ENCODE data around the gene PDE7B. TPM values are rescaled to one million over a fixed set of nuclear protein-coding genes. Genes with fewer than 3 reads are reported as not detected.

The PDE7B gene
- polyA plus RNA-seq, 3 donors, result 5.5 to 10.5 (median 8.5) TPM

DNA sequence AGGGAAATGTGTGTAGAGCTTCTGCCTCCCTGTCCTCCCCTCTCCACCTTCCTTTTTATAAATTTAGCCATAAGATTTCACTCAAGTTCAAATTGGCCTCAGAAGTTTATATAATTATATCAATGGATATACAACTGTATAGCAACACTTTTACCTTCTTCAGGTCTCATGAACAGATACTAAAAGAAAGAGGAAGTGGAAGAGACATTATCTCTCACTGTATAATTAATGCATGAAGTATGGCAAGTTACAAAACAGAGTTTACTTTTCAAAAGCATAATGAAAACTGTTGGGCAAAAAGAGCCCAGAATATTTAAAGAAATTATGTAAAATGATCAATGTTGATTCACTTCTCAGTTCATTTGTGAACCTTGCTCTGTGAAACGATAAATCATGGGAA, 99.7 kb downstream of the PDE7B start:
- DNase-seq (ENCODE audit: extremely low read depth in 1 of 11, low read depth in 9 of 11, low spot score in 4 of 11), result no peak

DNA sequence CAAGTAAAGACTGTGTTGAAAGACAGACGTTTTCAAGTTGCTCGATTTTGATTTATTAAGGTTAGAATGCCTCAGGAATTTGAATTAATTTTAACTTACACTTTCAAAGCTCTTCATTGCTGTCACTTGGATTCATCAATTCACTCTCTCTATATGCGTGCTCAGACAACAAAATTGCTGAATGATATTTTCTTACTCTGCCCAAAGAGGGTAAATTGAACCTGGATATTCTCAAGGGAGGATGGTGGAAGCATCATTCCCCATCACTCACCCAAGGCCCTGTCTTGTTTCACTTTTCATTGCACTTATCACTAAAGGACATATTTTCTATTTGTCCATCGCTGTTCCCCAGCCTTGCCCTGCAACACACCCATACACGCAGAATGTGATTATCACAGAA, 102.3 kb downstream of the PDE7B start:
- no peak for DNase-seq (ENCODE audit: extremely low read depth in 1 of 11, low read depth in 9 of 11, low spot score in 4 of 11)

DNA sequence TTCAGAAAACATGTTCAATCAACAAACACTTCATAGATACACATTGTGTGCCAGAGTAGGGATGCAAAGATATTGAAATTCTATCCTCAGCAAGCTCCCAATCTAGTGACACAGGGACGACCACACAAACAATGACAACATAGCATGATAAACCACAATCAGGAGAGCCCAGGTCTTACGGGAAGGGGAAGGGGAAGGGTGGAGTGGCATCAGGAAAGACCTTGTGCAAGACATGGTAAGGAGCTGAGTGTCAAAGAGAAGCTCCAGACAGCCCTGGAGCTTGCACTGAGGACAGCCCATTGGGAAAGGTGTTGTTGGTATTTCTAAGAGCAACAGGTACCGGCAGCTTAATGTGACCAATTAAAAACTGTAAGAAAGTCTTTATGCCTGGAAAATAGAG, 103.6 kb downstream of the PDE7B start:
- no peak for DNase-seq (ENCODE audit: extremely low read depth in 1 of 11, low read depth in 9 of 11, low spot score in 4 of 11)

DNA sequence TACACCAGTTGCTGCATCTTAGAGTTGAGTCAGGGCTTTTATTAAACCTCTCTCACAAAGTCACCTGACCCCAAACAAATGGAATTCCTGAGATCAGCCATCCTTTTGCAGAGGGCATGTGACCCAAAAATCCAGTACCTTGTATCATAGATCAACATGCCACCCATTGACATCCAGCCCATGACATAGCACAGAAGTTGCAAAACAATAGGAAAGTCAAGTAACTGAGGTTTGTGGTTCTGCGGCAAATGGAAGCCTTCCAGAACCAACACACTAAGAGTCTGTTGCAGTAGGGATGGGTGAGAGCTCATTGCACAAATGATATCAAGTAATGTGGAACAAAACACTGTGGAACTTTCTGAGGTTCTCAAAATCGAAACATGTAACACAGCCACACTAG, 111.2 kb downstream of the PDE7B start:
- no peak for DNase-seq (ENCODE audit: extremely low read depth in 1 of 11, low read depth in 9 of 11, low spot score in 4 of 11)

DNA sequence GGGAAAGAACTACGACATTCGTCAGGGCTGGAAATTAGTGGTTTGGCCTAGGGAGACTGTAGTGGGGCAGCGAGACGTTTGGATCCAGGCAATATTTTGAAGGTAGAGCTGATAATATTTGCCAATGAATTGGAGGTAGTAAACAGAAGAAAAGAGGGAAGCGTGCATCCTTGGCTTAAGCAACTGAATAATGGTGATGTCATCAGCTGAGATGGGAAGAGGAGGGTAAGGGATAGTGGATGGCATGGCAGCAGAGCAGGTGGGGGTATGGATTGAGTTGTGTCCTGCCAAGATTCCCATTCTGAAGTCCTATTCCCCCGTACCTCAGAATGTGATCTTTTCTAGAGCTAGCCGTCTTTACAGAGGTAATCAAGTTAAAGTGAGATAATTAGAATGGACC, 119.2 kb downstream of the PDE7B start:
- no peak for DNase-seq (ENCODE audit: extremely low read depth in 1 of 11, low read depth in 9 of 11, low spot score in 4 of 11)

DNA sequence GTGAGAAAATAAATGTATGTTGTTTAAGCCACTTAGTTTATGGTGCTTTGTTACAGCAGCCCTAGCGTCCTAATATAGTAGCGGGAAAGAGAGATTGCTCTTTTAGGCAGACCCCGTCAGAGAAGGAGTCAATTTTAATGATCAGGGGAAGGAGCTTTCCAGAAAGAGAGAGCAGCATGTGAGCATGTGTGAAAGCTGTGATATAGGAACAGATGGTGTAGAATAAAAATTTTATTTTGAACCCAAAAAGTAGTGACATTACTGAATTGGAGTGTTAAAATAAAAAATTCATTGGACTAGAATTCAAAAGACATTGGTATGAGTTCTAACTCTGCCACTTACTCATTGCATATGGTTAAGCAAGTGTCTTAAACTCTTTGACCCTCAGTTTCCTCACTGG, 119.8 kb downstream of the PDE7B start:
- DNase-seq (ENCODE audit: extremely low read depth in 1 of 11, low read depth in 9 of 11, low spot score in 4 of 11), result no peak

DNA sequence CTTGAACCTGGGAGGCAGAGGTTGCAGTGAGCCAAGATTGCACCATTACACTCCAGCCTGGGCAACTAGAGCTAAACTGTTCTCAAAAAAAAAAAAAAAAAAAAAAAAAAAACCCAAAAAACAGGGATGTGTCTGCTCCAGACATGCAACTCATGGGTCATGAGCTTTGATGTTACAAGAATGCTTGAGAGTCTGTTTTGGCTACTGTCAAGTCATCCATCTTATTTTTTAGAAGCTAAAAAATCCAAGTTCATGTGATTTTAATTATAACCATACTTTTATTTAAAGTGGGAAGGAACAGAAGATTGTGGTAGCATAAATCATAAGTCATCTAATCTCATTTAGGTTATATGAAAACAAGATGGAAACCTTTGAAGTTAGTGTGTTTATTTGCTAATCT, 120.6 kb downstream of the PDE7B start:
- DNase-seq (ENCODE audit: extremely low read depth in 1 of 11, low read depth in 9 of 11, low spot score in 4 of 11), result no peak

DNA sequence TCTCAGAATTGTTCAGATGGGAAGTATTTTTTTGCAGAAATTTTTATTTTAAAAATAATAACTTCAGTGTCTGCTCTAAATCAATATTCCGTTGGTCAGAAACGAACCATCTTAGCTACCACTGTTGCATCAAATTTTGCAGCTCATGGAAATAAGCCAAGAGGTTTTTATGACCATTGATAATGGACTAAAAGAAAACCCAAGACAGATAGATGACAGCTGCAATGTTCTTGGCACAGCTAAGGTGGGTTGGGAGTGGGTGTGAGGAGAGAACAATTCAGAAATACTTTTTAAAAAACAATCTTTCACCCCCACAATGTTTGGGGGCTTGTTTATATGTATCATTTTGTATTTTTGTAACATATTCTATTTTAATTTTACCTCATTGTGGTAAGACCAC, 121.1 kb downstream of the PDE7B start:
- DNase-seq (ENCODE audit: extremely low read depth in 1 of 11, low read depth in 9 of 11, low spot score in 4 of 11), result no peak

DNA sequence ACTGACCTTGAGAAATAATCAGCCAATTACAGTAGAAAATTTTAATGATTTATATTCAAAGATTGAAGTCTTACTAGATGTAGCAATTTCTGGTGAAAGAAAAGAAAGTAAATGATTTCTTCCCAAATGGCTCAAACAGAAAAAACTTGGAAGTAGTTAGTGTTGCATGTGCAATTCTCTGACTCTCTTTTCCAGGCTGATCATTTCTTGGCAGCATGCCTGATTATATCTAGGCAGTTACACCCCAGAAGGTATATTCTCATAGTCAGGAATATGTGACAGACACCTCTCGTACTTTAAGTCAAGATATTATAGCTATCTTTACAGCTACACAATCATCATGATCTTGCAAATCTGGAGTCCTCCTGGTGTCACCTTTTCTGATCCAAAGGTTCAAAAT, 122.9 kb downstream of the PDE7B start:
- no peak for DNase-seq (ENCODE audit: extremely low read depth in 1 of 11, low read depth in 9 of 11, low spot score in 4 of 11)

DNA sequence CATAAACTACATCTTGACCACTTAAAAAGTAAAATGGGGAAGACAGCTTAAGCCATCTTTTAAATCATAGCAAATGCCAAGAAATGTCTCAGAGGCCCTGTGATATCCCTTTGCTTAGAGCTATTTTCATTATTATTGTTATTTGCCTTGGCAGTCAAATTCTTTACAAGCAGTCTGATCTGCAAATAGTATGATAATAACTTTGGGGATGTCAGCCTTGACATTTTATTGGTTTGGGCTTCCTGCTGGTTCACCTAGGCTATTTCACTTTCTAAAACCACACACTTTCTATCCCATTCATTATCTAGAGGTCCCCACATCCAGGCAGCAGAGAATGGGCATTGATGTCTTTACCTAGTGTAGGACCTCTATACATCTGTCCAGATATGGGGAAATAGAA, 125.1 kb downstream of the PDE7B start:
- no peak for DNase-seq (ENCODE audit: extremely low read depth in 1 of 11, low read depth in 9 of 11, low spot score in 4 of 11)

DNA sequence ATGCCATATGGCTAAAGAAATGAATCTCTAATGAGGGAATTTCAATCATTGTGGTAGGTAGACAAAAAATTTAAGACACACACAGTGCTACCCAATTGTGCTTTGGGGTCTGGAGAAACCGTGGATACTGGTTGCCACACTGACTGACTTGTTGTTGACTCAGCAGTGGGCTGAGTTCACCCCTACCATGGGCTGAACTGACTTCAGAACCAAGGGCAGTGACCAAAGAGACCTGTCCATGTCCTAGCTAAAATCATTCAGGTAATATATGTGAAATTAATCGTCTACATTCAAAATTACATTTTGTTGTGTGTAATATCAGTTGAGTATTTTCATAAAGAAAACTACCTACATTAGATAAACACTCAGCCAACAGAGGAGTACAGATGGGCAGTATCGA, 131.6 kb downstream of the PDE7B start:
- DNase-seq (ENCODE audit: extremely low read depth in 1 of 11, low read depth in 9 of 11, low spot score in 4 of 11), result no peak

DNA sequence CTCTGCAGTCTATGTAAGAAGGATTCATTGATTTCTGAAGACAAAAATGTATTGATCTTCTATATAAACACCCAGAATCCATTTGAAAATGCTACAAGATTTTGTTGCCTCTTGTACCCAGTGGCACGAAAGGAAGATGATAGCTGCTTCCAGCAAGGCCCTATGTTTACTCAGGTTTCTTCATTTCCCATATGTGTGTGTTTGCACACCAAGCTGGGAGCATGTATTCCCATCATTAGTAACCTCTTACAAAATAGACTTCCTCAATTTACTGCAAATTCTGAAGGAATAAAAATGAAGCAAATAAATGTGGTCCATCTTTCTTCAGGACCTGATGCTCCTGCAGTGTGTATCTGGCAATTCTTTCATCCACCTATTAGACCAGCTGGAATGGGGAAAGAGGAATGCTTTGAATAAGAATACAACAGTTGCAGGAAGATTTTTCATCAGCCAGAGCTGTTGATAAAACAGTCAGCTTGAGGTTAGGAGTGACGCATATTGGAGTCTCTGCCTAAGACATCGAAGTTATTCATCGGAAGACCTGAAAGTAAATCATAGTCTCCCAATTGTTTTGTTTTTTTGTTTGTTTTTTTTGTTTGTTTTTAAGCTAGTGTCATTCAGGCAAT, 132.3 kb downstream of the PDE7B start:
- no peak for DNase-seq (ENCODE audit: extremely low read depth in 1 of 11, low read depth in 9 of 11, low spot score in 4 of 11)

DNA sequence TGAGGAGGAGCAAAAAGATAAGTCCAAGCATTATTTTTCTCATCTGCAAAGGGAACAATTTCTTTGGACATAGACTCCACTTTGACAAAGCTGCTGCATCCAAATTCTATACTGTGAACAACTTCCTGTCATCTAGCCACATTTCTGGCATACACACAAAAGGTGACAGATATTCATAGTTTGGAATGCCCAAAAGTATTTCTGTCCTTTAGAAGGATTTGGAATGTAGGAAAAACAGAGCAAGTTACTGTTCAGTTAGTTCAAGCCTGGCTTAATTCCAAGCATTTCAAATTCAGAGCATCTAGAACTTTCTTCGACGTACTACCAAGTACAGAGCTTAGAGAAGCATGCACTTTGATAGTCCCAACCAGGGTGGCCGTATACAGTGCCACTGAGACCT, 134.0 kb downstream of the PDE7B start:
- DNase-seq (ENCODE audit: extremely low read depth in 1 of 11, low read depth in 9 of 11, low spot score in 4 of 11), result no peak

DNA sequence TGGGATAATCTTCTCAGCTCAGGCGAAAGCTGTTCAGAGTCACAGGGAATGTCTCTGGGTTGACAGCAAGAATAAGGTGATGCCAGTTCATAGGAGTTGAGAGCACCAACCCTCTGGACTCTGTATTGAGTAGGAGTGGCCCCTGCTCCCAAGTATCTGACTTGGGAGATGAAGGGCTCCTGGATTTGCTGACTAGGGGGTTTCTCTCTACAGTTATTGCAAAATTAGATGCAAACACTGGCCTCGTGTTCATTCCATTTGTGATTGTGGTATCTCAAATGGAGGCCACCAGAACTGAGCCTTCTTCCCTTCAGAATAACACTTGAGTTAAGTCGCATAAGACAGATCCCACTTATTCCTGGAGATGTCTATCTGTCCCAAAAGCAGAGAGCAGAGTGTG, 135.7 kb downstream of the PDE7B start:
- DNase-seq (ENCODE audit: extremely low read depth in 1 of 11, low read depth in 9 of 11, low spot score in 4 of 11), result no peak

DNA sequence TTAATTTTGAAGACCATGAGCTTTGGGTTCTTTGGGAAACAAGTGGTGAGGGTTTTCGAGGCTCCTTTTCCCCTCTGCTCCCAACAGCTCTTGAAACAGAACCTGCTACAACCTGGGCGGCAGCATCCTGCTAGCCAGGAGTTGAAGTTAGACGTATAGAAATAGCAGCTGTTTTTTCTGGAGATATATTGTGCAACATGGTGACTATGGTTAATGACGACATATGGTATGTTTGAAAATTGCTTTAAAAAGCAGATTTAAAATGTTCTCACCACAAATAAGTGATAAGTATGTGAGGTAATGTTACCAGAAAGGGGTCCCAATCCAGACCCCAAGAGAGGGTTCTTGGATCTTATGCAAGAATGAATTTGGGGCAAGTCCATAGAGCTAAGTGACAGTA, 138.9 kb downstream of the PDE7B start:
- DNase-seq (ENCODE audit: extremely low read depth in 1 of 11, low read depth in 9 of 11, low spot score in 4 of 11), result no peak

DNA sequence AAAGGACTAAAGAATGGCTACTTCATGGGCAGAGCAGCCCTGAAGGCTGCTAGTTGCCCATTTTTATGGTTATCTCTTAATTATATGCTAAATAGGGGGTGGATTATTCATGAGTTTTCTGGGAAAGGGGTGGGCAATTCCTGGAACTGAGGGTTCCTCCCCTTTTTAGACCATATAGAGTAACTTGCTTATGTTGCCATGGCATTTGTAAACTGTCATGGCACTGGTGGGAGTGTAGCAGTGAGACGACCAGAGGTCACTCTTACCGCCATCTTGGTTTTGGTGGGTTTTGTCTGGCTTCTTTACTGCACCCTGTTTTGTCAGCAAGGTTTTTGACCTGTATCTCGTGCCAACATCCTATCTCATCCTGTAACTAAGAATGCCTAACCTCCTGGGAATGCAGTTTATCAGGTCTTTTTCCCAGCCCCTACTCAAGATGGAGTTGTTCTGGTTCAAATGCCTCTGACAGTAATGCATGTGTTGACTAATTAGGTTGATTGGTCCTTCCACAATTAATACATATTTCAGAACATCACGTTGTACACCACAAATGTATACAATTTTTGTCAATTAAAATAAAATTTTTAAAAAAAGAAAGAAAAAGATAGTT, 139.5 kb downstream of the PDE7B start:
- no peak for DNase-seq (ENCODE audit: extremely low read depth in 1 of 11, low read depth in 9 of 11, low spot score in 4 of 11)

DNA sequence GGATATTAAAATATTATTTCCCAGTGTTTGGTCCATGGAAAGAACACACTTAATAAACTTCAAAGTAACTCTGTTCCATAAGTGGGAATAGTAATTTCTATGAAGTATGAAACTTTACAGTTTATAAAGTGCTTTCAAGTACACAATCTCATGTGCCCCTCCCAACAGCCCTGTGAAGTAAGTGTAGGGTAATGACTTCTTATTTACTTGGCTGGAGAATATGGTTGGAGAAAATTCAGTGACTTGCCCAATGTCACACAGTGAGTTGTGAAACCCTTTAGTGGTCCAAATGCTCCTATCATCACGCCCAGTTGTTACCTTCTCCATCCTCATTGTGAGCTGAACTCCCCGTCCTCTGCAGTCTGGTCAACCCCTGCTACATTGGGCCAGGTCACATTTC, 141.2 kb downstream of the PDE7B start:
- no peak for DNase-seq (ENCODE audit: extremely low read depth in 1 of 11, low read depth in 9 of 11, low spot score in 4 of 11)

DNA sequence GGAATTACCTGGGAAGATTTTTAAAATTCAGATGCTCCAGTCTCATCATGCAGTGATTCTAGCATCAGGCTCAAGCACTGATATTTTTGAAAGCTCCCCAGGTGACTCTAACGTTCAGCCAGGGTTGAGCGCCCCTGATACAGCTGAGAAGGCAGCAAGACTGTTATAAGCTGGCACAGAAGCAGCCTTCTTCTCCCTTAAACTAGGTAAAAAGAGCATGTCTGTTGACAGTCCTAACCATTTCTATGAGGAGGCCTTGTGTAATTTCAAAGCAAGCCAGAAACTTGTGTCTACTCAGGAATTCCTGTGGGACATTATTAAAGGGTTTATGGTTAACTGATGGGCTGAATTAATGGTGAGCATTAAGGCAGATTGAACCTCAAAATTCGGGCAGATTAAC, 141.9 kb downstream of the PDE7B start:
- no peak for DNase-seq (ENCODE audit: extremely low read depth in 1 of 11, low read depth in 9 of 11, low spot score in 4 of 11)

DNA sequence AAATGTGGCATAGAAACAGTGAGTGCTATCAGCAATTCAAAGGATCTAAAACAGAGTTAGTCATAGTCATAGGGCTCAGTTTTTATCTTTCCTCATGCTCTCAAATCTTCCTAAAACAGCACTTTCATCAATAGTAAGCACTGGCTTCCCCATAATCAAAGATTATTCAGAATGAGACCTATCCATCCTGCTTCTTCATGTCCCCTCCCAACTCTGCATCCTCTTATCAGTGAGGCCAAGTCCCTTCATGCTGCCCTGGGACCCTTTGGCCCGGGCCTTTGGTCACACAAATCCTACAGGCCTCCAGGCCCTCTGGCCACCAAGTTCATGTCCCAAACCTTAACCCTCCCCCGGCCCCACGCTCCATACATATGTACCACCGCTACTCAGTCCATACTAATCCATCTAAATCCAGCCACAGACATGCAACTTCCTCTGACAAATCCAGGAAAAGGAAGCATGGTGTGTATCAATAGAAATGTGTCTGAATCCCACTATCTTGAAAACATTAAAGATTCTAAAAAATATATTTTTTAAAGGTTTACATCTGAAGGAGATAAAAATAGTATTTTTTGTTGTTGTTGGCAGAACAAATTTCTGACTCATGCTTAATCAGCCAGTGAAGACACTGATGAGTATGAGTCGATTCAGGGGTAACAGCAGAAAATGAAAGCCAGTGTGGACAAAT, 143.5 kb downstream of the PDE7B start:
- DNase-seq (ENCODE audit: extremely low read depth in 1 of 11, low read depth in 9 of 11, low spot score in 4 of 11), result no peak

DNA sequence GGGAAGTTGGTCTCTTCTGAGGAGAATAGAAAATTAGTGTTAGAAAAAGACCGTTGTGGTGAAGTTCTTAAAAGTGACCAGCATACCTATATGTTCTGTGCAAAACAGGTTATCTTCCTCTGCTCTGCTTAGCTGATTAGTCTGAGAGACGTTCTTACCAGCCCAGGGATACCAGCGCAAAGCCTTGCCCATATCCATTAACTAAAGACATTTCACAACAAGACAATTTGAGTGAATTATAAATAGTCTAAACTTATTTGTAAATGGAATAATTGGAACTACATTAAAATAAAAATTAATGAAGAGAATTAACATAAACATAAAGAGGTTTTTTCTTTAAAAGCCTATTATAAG, 144.0 kb downstream of the PDE7B start:
- DNase-seq (ENCODE audit: extremely low read depth in 1 of 11, low read depth in 9 of 11, low spot score in 4 of 11), result no peak

DNA sequence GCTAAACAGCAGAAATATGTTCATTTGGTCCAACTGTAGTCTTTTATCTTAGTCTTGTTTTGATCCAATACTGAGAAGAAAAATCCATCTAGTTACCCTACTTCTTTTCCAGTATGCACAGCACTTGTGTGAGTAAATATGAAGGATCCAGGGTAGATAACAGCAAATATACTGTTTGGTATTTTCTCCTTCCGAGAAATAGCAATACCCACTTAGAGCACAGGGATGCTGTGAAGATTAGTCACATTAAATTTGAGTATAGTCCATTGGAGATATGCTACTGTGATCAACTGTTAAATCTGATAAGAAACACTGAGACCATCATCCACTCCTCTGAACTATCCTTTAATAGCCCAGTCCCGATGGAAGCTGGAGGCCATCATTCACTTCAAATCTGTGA, 145.2 kb downstream of the PDE7B start:
- DNase-seq (ENCODE audit: extremely low read depth in 1 of 11, low read depth in 9 of 11, low spot score in 4 of 11), result no peak
